A673 (cell line): ENCODE data around the gene FGF18.

Experiments used
- EZH2 ChIP-seq: fragments of 200-600 bp; sonication (generic); IDR thresholded peaks from 2 replicates; pipeline ENCODE4 v1.6.1; 2017; ENCODE audit warnings: borderline replicate concordance, low read depth, mild to moderate bottlenecking, mixed read lengths, antibody characterized with exemption, low read length; ENCODE audit not compliant: poor library complexity, severe bottlenecking
- TF ChIP-seq, protein P1 (sequence below): fragments of 300-800, 200-600 bp; sonication (generic); conservative IDR thresholded peaks from 2 replicates; pipeline ENCODE4 v1.5.1; 2017; ENCODE audit warnings: low read depth, mild to moderate bottlenecking, antibody characterized with exemption, low read length, moderate library complexity, mixed read lengths

DNA sequence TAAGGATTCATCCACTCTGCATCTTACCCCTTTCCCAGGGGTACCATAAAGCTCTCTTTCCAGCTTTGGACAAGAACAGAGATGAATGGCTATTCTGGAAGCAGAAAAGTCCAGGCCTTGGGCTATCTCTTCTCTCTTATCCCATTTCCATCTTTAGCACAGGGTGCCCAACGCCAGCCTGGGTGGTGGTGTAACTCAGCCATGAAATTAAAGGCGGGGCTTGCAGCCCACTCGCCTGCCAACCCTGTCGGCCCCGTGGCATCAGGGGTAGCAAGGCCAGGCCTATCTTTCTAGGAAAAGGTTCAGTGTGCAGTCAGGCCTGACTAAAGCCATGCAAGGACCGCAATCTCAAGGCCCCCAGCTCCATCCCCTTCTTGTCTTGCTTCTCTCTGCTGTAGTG lies 78.7 kb downstream of the FGF18 start:
- TF ChIP-seq, protein P1, sequence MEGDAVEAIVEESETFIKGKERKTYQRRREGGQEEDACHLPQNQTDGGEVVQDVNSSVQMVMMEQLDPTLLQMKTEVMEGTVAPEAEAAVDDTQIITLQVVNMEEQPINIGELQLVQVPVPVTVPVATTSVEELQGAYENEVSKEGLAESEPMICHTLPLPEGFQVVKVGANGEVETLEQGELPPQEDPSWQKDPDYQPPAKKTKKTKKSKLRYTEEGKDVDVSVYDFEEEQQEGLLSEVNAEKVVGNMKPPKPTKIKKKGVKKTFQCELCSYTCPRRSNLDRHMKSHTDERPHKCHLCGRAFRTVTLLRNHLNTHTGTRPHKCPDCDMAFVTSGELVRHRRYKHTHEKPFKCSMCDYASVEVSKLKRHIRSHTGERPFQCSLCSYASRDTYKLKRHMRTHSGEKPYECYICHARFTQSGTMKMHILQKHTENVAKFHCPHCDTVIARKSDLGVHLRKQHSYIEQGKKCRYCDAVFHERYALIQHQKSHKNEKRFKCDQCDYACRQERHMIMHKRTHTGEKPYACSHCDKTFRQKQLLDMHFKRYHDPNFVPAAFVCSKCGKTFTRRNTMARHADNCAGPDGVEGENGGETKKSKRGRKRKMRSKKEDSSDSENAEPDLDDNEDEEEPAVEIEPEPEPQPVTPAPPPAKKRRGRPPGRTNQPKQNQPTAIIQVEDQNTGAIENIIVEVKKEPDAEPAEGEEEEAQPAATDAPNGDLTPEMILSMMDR = no peak
- TF ChIP-seq EZH2 = no peak
